GM12892 (cell line): ENCODE data around the gene KRT78.

ENCODE experiments used
- POLR2A ChIP-seq: IDR thresholded peaks from 2 replicates; pipeline ENCODE4 v1.6.1; 2011; ENCODE audit warnings: low read depth, low read length, control low read depth
- POLR2AphosphoS5 ChIP-seq: IDR thresholded peaks from 2 replicates; pipeline ENCODE4 v1.6.1; 2011; ENCODE audit warnings: low read depth, low read length, control low read depth
- TAF1 ChIP-seq: IDR thresholded peaks from 2 replicates; pipeline ENCODE4 v1.6.1; 2011; ENCODE audit warnings: low read depth, mild to moderate bottlenecking, control low read depth, low read length, borderline replicate concordance

GRCh38 chr12:52829986-52830770 lies 18.6 kb downstream of the KRT78 start:
- TF ChIP-seq POLR2A (no peak), TAF1 (no peak), POLR2AphosphoS5 (no peak)
